Uterus (tissue), 4 donors: Measurements from ENCODE around the gene ZNF566. TPM values are rescaled to one million over a fixed set of nuclear protein-coding genes. Genes with fewer than 3 reads are reported as not detected.

Source experiments
- DNase-seq, 2 donors: peaks; one replicate each; pipeline ENCODE4 v3.0.0-alpha.2; 2019 to 2020
- H3K27ac ChIP-seq, 2 donors: fragments of 200-600 bp; sonication (generic); 1 replicate in 1 of 2; 2 replicates in 1 of 2; pipeline ENCODE4 v1.5.1; 2016 to 2018
- H3K27me3 ChIP-seq, 2 donors: fragments of 200-600 bp; sonication (generic); one replicate each; pipeline ENCODE4 v1.5.1; 2018 to 2019; ENCODE audit warnings: control low read depth in 1 of 2
- H3K36me3 ChIP-seq, 2 donors: fragments of 200-600 bp; sonication (generic); one replicate each; pipeline ENCODE4 v1.5.1; 2019; ENCODE audit warnings: control low read depth in 1 of 2
- H3K4me1 ChIP-seq, 2 donors: fragments of 200-600 bp; sonication (generic); one replicate each; pipeline ENCODE4 v1.5.1; 2018 to 2019; ENCODE audit warnings: control low read depth in 1 of 2
- H3K4me3 ChIP-seq, 2 donors: fragments of 200-600 bp; sonication (generic); 1 replicate in 1 of 2; 2 replicates in 1 of 2; pipeline ENCODE4 v1.5.1; 2018 to 2019; ENCODE audit warnings: mild to moderate bottlenecking in 1 of 2
- H3K9me3 ChIP-seq, 2 donors: fragments of 200-600 bp; sonication (generic); one replicate each; pipeline ENCODE4 v1.5.1; 2019; ENCODE audit warnings: control low read depth in 1 of 2
- CTCF ChIP-seq, 4 experiments: fragments of 200-600 bp in 2 of 4; fragments of 450-650 bp in 2 of 4; sonication (generic) in 2 of 4; IDR thresholded peaks; one replicate each; pipeline ENCODE4 v1.5.1; 2016 to 2019; ENCODE audit warnings: antibody characterized with exemption in 4 of 4, mild to moderate bottlenecking in 2 of 4, moderate library complexity in 1 of 4
- POLR2A ChIP-seq, 2 donors: fragments of 450-650 bp; IDR thresholded peaks; one replicate each; pipeline ENCODE4 v1.6.1; 2016; ENCODE audit warnings: antibody characterized with exemption in 2 of 2, mild to moderate bottlenecking in 1 of 2, moderate library complexity in 1 of 2
- intact Hi-C: fragments of 100-400 bp; cut with DNase I; formaldehyde crosslinking; loops from one replicate; pipeline ENCODE4 v1.15.1; 2023; ENCODE audit warnings: low total_unique reads
- total RNA-seq, 4 donors: library from RNA; depleted of rRNA in 3 of 4; stranded (reverse); fragments of >200 nt in 3 of 4; gene quantifications; one replicate each; pipeline versions ENCODE4 v1.1.0 to v1.2.4, GENCODE V29; 2014 to 2023
- donor health status: DM: yes; HTN: yes; CAD: no.

ZNF566 gene
- total RNA-seq: 10 to 100 TPM; 10.3 to 42.4 (median 19.4) TPM

GRCh38 chr19:36489118-36489919 is at the start of gene ZNF566:
Gene ZNF566 (minus strand): TSS chr19:36489561. CDS start chr19:36476557, 13,004 bp downstream.
- H3K4me1 ChIP-seq: no peaks in the 10 kb centered on the region
- peak; percentile 87 to 92 for DNase-seq
- H3K36me3 ChIP-seq: no peaks in the 10 kb centered on the region
- intact Hi-C loops: no loop called here
- peak within 1 kb of the TSS; percentile 60 to 65 for H3K4me3 ChIP-seq
- H3K27ac ChIP-seq: peak within 1 kb of the TSS; percentile 90 to 96
- TF ChIP-seq CTCF (IDR thresholded peaks at IDR 0.05) (peak in 1 of 4 experiments; percentile 22), POLR2A (IDR thresholded peaks at IDR 0.05) (peak; percentile 22 to 44)
- no peaks in the 10 kb centered on the region for H3K27me3 ChIP-seq
- no peaks in the 10 kb centered on the region for H3K9me3 ChIP-seq

- Histone ChIP-seq H3K36me3 (no peaks in the 10 kb centered on the region), H3K27ac (peak overlapping the region; percentile 96 to 97), H3K4me3 (peak overlapping the region; percentile 76 to 90), H3K9me3 (peaks cover 0 to 12% of the 10 kb centered on the region in 2 donors), H3K27me3 (no peaks in the 10 kb centered on the region), H3K4me1 (no peaks in the 10 kb centered on the region)
- intact Hi-C loops: no loop called here
- TF ChIP-seq POLR2A (IDR thresholded peaks at IDR 0.05): no peak
- TF ChIP-seq CTCF (IDR thresholded peaks at IDR 0.05): no peak
- no peak for DNase-seq
These were observed 39.7 kb upstream of the ZNF566 start for GRCh38 chr19:36528921-36529518.

GRCh38 chr19:36528194-36528920 is 39.0 kb upstream of the ZNF566 start, which contains the start of gene ZNF260:
Gene ZNF260 (minus strand): TSS chr19:36528271. CDS start chr19:36515238, 13,033 bp downstream.
- TF ChIP-seq CTCF (IDR thresholded peaks at IDR 0.05) (peak in 2 of 4 experiments; percentile 6), POLR2A (IDR thresholded peaks at IDR 0.05) (peak in 1 of 2 donors; percentile 46)
- H3K9me3 ChIP-seq: peaks cover 0 to 13% of the 10 kb centered on the region in 2 donors
- intact Hi-C loops: no loop called here

GRCh38 chr19:36527873-36528193 is 38.5 kb upstream of the ZNF566 start:
- no peaks in the 10 kb centered on the region for H3K27me3 ChIP-seq
- intact Hi-C loops: no loop called here
- H3K9me3 ChIP-seq: peaks cover 0 to 17% of the 10 kb centered on the region in 2 donors
- H3K4me3 ChIP-seq: peak overlapping the region; percentile 76 to 90
- TF ChIP-seq CTCF (IDR thresholded peaks at IDR 0.05) (no peak), POLR2A (IDR thresholded peaks at IDR 0.05) (no peak)
- no peak for DNase-seq
- H3K27ac ChIP-seq: peak overlapping the region; percentile 96 to 97
- no peaks in the 10 kb centered on the region for H3K36me3 ChIP-seq
- no peaks in the 10 kb centered on the region for H3K4me1 ChIP-seq

More at GRCh38 chr19:36528194-36528920, 39.0 kb upstream of the ZNF566 start, which contains the start of gene ZNF260:
- peak within 1 kb of the TSS; percentile 96 to 97 for H3K27ac ChIP-seq
- no peaks in the 10 kb centered on the region for H3K4me1 ChIP-seq
- H3K27me3 ChIP-seq: no peaks in the 10 kb centered on the region
- H3K36me3 ChIP-seq: no peaks in the 10 kb centered on the region
- peak within 1 kb of the TSS; percentile 76 to 90 for H3K4me3 ChIP-seq
- DNase-seq: peak; percentile 97 to 98
